Globus pallidus (tissue), 1 donor: ENCODE results near the gene SLFN12.
"Not testable (repeated sequence)": the region's sequence is repeated elsewhere in the genome, so short reads cannot be mapped to it uniquely, and the experiment has no call there.

Source experiments
- DNase-seq: peaks from one replicate; pipeline ENCODE4 v3.0.0-alpha.2; 2015; ENCODE audit warnings: low spot score

Gene SLFN12

GRCh38 chr17:35432176-35433074 lies at the start of gene SLFN12:
TSS of gene SLFN12 (minus strand) at chr17:35432500. CDS start at chr17:35423028, 9,472 bp downstream.
- DNase-seq = peak; percentile 55

- no peak for DNase-seq
Observed at GRCh38 chr17:35479271-35479670, 47.0 kb upstream of the SLFN12 start.

DNA sequence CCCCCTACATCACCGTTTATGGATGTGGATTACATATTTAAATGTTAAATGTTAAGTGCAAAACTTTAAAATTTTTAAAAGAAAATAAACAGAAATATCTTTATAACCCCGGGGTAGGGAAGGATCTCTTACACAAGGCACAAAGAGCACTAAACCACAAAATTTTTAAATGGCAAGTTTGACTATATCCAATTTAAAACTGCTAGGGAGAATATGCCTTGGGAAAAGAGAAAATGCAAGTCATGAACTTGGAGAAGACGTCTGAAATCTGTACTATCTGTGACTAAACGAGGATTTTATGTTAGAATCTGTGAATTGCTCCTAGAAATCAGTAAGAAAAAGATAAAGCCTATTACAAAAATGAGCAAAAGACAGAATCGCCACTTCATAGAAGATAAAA lies 44.9 kb upstream of the SLFN12 start:
- no peak for DNase-seq

DNA sequence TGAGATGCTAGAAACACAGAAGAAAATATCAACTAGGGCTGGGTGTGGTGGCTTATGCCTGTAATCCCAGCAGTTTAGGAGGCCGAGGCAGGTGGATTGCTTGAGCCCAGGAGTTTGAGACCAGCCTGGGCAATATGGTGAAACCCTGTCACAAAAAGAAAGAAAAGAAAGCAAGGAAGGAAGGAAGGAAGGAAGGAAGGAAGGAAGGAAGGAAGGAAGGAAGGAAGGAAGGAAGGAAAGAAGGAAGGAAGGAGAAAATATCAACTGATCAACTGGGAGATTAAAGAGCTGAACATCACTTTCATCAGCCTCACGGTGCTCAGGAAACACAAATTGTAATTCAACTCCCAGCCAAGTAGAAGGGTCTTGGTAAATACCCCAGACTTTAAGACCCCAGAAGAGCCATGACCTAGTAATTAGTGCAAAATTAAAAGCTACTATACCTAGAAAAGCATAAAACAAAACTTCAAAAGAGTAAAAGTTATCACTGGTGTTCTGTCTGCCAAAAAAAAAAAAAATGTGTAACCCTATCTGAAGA lies 44.1 kb upstream of the SLFN12 start:
- no peak for DNase-seq

- no peak for DNase-seq
Observed at GRCh38 chr17:35468475-35468874, 36.2 kb upstream of the SLFN12 start.

DNA sequence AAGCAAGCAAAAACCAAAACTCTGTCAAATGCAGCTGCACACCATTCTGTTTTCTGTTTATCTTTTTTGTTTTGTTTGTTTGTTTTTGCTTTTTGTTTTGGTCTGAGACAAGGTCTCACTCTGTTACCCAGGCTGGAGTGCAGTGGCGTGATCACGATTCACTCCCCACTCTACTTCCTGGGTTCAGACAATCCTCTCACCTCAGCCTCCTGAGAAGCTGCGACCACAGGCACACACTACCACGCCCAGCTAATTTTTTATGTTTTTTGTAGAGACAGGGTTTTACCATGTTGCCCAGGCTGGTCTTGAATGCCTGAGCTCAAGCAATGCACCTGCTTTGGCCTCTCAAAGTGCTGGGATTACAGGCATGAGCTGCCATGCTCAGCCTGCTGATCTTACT lies 35.5 kb upstream of the SLFN12 start:
- DNase-seq = no peak

DNA sequence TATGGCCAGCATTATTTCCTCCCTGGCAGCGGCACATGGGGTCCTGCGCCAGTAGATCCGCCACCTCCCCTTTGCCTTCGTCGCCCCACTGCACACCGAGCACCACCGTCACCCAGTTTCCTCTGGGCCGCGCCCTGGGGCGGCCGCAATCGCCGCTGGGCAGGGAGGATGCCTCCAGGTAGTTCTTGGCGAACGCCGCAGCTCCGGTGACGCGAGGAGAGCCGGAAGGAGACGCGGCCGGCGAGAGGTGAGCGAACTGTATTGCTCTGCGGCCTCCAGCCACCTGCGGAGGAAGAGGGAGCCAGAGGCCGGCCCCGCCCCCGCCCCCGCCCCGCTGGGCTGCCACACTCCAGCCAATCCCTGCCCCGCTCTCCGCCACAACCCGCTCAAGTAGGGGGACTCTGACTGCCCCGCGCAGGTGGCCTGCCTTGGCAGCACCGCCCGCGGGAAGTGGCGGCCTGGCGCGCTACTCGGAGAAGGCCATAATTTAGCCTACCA lies 28.1 kb upstream of the SLFN12 start:
- no peak for DNase-seq

- DNase-seq = not testable (repeated sequence)
Observed at GRCh38 chr17:35454035-35454434, 21.7 kb upstream of the SLFN12 start.

DNA sequence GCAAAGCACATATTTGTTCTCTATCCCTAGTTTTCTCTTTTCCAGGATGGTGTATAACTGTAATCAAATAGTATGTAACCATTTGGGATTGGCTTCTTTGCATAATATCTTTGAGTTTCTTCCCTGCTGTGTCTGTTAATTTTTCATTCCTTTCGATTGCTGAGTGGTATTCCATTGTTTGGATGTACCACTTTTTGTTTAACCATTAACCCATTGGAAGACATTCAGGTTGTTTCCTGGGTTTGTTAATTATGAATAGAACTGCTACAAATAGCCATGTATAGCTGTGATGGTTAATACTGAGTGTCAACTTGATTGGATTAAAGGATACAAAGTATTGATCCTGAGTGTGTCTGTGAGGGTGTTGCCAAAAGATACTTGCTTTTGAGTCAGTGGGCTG lies 20.9 kb upstream of the SLFN12 start:
- DNase-seq = no peak

DNA sequence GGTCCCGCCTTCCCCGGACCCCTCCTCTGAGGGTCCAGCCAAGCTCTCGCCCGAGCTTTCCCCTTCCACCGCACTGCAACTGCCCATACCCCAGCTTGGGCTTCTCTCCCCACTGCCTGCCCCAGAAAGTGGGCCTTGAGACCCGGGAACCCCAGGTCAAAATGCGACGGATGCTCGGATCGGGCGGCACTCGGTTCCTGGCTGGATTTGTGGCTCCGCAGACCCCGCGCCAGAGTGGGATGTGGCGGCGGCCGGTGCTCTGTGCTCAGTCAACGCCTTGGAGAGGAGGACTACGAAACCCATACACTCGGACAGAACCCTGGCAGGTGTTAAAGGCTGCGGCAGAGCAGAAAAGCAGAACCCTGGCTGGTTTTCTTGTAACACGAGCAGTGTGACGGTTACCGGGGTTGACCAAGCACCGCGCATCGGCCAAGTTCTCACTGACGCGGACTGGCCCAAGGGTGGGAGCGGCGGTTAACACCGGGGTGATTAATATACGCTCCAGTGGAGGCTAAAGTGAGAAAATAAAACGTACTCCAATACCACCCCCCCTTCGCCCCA lies 17.2 kb upstream of the SLFN12 start:
- no peak for DNase-seq

- DNase-seq = no peak
Observed at GRCh38 chr17:35448899-35449227, 16.6 kb upstream of the SLFN12 start.

DNA sequence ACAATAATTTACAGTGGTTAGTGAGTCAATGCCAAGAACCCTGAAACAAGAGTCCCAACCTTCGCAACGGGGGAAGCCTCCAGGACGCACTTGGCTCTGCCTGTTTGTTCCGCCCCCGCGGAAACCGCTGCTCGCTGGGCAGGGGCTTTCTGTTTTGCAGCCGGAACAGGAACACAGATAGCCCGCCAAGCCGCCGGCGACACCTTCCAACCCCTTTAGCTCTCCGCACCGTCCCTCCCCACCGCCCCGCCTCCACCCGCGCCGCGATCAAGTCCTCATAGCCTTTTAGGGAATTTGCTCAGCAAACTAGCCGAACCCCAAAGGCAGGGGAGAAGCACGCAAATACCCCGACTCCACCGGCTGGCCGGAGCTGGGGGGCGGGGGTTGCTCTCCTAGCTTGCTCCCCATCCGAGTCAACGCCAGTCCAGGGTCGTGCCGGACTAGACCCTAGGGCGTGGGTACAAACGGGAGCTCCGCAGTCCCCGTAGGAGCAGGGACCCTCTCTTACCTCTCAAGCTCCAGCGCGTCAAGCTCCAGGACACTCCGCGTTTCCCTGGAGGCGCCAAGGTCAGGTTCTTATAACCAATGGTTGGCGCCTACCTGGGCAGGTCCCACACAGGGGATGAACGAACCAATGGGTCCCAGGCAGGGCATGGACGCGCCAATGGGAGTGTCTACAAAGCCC lies 16.1 kb upstream of the SLFN12 start, which contains the start of gene SLFN13:
Gene SLFN13 (minus strand): TSS at position 553 of the 685 bp plus-strand sequence. CDS start 3,086 bp downstream, outside the sequence.
- DNase-seq = peak; percentile 22

- DNase-seq = no peak
Observed at GRCh38 chr17:35447499-35447898, 15.2 kb upstream of the SLFN12 start.

DNA sequence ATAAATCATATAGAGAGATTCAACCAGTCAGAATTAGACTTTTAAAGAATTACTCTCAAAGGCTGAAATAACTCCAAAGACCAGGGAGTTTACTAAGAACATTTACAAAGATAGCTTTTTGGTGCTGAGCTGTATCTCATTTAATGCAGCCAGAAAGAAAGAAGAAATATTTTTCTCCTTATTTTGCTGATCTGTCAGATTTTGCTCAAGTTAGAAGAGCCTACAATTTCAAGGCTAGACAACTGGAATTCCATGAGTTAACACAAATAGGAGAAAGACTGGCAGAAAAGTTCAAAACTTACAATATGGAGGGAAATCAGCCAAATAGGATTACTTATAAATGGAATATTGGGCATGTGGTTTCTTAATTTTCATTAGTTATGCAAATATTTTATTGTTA lies 6.1 kb upstream of the SLFN12 start:
- no peak for DNase-seq

DNA sequence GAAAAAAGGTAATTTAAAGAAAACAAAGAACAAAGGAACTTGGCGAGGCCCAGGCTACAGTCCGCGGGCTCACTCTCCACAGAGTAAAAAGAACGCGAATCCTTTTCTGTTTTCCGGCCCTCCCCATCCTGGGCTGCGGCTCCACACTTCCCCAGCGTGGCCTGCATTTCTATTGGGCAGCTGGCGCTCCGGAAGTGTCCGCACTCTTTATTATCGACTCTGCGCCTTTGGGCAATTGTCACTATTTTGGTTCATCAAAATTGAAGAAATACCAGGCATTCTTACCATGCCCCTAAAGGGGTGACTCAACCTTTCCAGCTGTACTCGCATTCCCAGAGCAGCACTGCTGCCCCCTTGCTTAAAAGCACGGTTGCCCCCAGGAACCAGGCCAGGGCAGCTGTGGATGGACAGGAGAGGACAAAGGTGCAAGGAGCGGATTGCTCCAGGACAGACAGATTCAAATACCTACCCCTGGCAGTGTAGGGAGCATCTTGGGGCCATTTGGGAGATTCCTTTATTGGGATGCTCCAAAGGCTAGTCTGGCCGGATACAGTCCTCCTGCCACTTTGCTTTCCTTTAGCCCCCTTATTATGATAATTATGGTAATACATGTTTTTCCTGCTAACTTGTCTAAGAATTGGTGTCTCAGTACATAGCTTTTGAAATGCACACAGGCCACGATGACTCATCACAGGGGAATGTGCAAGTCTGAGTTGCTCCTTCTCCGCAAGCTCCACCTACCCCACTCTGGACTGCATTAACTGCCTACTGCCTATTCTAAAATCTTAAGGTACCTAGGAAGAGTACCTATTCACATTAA lies 985 bp upstream of the SLFN12 start:
- DNase-seq = peak; percentile 9

- no peak for DNase-seq
Observed at GRCh38 chr17:35429702-35430101, 2.6 kb downstream of the SLFN12 start.

GRCh38 chr17:35428229-35428628 lies 4.1 kb downstream of the SLFN12 start:
- no peak for DNase-seq

DNA sequence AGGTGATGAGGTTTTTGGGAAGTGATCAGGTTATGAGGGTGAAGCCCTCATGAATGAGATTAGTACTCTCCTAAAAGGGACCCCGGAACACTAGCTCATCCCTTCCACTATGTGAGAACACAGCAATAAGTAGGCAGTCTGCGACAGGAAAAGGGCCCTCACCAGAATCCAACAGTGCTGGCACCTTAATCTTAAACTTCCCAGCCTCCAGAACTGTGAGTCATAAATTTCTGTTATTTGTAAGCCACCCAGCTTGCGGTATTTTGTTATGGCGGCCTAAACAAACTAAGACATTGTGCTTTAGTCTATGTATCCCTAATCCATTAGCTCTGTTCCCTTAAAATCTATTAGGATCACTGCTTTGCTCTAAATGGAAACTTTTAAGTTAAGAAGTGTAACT lies 8.5 kb downstream of the SLFN12 start:
- no peak for DNase-seq

DNA sequence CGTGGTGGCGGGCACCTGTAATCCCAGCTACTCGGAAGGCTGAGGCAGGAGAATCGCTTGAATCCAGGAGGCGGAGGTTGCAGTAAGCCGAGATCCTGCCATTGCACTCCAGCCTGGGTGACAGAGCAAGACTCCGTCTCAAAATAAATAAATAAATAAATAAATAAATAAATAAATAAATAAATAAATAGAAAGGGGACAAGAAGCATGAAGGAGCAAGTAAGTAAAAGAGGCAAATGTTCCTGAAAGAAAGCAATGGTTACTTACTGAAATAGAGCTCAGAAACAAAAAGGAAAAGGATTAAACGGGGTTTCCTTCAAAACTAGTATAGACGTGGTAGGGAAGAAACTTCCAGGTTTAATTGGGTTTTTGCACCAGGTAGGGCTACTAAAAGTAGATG lies 11.2 kb downstream of the SLFN12 start:
- not testable (repeated sequence) for DNase-seq

GRCh38 chr17:35416659-35417058 lies 15.6 kb downstream of the SLFN12 start:
- no peak for DNase-seq

GRCh38 chr17:35414707-35415106 lies 17.6 kb downstream of the SLFN12 start:
- DNase-seq = not testable (repeated sequence)

GRCh38 chr17:35414247-35414646 lies 18.1 kb downstream of the SLFN12 start:
- no peak for DNase-seq
